PC-9 (cell line): ENCODE data around the gene TCF12.

Experiments
- CTCF ChIP-seq: fragments of 200-600 bp; sonication (generic); conservative IDR thresholded peaks from 2 replicates; pipeline ENCODE4 v1.6.1; 2017; ENCODE audit warnings: mixed run types, antibody characterized with exemption, mild to moderate bottlenecking, moderate library complexity
- EZH2 ChIP-seq: fragments of 200-600 bp; sonication (generic); IDR thresholded peaks from 2 replicates; pipeline ENCODE4 v1.8.0; 2017; ENCODE audit warnings: antibody characterized with exemption, low read depth

DNA sequence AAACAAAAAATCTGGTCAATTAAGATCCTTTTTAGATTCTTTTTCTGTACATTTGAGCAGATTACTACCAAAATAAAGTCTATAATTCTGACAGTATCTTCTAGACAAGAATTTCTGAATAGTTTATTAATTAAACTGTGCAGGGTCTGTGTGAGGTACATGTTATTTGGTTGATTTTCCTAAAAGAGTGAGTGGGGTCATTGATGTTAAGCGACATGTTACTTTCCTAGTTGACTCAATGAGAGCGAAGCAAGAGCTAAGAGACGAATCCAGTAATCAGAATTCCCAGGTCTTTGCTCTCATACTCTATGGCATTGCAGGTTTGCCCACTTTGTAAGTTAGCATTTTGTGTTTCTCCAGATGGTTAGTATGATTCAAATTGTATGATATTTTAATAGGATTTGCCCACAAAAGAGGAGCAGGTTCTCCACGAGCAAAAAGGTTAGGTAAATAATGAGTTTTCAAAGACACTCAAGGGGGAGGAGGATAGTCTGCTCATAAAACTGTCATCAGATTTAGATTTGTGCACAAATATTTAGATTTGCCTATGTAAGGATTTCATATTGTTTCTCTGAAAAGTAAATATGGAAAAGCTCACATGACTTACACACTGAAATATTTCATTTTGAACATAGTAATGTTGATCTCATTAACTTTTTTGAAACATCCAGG, 240.7 kb downstream of the TCF12 start:
- TF ChIP-seq CTCF, result no peak
- no peak for TF ChIP-seq EZH2
